Neural progenitor cell (in vitro differentiated cells): ENCODE data around the gene EPHB3. TPM values are rescaled to one million over a fixed set of nuclear protein-coding genes. Genes with fewer than 3 reads are reported as not detected.
A peak's percentile ranks its signal among the peaks of the same experiment; 100 is the strongest.

Experiments used
- DNase-seq: peaks from one replicate; pipeline ENCODE4 v3.0.0-alpha.2; 2016; ENCODE audit warnings: low spot score
- H2AFZ ChIP-seq: fragments of 200-600 bp; sonication (generic); replicated peaks from 2 replicates; pipeline ENCODE4 v1.6.1; 2016; ENCODE audit warnings: antibody characterized with exemption
- H3F3A ChIP-seq: fragments of 200-600 bp; sonication (generic); 2 replicates; pipeline ENCODE4 v1.6.1; 2016; ENCODE audit warnings: antibody characterized with exemption, low read depth
- H3K27ac ChIP-seq: fragments of 200-600 bp; sonication (generic); 2 replicates; pipeline ENCODE4 v1.5.1; 2016; ENCODE audit warnings: mild to moderate bottlenecking
- H3K27me3 ChIP-seq: fragments of 200-600 bp; sonication (generic); 2 replicates; pipeline ENCODE4 v1.6.1; 2016; ENCODE audit warnings: mild to moderate bottlenecking, moderate library complexity
- H3K36me3 ChIP-seq: fragments of 200-600 bp; sonication (generic); 2 replicates; pipeline ENCODE4 v1.5.1; 2016
- H3K4me1 ChIP-seq: fragments of 200-600 bp; sonication (generic); 2 replicates; pipeline ENCODE4 v1.6.1; 2016; ENCODE audit warnings: mixed run types
- H3K4me2 ChIP-seq: fragments of 200-600 bp; sonication (generic); 2 replicates; pipeline ENCODE4 v1.6.1; 2016
- H3K4me3 ChIP-seq: fragments of 200-600 bp; sonication (generic); 2 replicates; pipeline ENCODE4 v1.5.1; 2016
- H3K79me2 ChIP-seq: fragments of 200-600 bp; sonication (generic); 2 replicates; pipeline ENCODE4 v1.6.1; 2016; ENCODE audit warnings: low read depth
- H3K9ac ChIP-seq: fragments of 200-600 bp; sonication (generic); 2 replicates; pipeline ENCODE4 v1.6.1; 2016
- H3K9me3 ChIP-seq: fragments of 200-600 bp; sonication (generic); 2 replicates; pipeline ENCODE4 v1.5.1; 2016; ENCODE audit warnings: low read depth
- H4K20me1 ChIP-seq: fragments of 200-600 bp; sonication (generic); 2 replicates; pipeline ENCODE4 v1.6.1; 2016; ENCODE audit warnings: low read depth
- H3K27ac Mint-ChIP-seq: 3 replicates; pipeline ENCODE4 v1.8.0; 2021; ENCODE audit warnings: mixed read lengths
- H3K27me3 Mint-ChIP-seq: 2 replicates; pipeline ENCODE4 v1.8.0; 2022; ENCODE audit warnings: low read depth, mild to moderate bottlenecking, inconsistent platforms, moderate library complexity, mixed read lengths; ENCODE audit not compliant: insufficient read depth
- H3K36me3 Mint-ChIP-seq: 3 replicates; pipeline ENCODE4 v1.8.0; 2021; ENCODE audit warnings: mixed read lengths
- H3K4me1 Mint-ChIP-seq: 3 replicates; pipeline ENCODE4 v1.8.0; 2021; ENCODE audit warnings: mixed read lengths
- H3K4me3 Mint-ChIP-seq: 3 replicates; pipeline ENCODE4 v1.8.0; 2021; ENCODE audit warnings: mild to moderate bottlenecking, moderate library complexity, mixed read lengths
- H3K9me3 Mint-ChIP-seq: 3 replicates; pipeline ENCODE4 v1.8.0; 2020; ENCODE audit warnings: mixed read lengths
- CTCF ChIP-seq: fragments of 200-600 bp; sonication (generic); IDR thresholded peaks from 2 replicates; pipeline ENCODE4 v1.5.1; 2017; ENCODE audit warnings: antibody characterized with exemption, mild to moderate bottlenecking
- EZH2 ChIP-seq: fragments of 200-600 bp; sonication (generic); IDR thresholded peaks from 2 replicates; pipeline ENCODE4 v1.6.1; 2017; ENCODE audit warnings: antibody characterized with exemption, mild to moderate bottlenecking, moderate library complexity
- EZH2phosphoT487 ChIP-seq: fragments of 200-600 bp; sonication (generic); IDR thresholded peaks from 2 replicates; pipeline ENCODE4 v1.6.1; 2017; ENCODE audit warnings: antibody characterized with exemption
- total RNA-seq: library from RNA; depleted of rRNA; stranded (reverse); fragments of >200 nt; gene quantifications from 2 replicates; pipeline ENCODE4 v1.2.3, GENCODE V29; 2015; ENCODE audit warnings: low replicate concordance

EPHB3 gene
- total RNA-seq, 1 donor from 2014 or later, result 2.3 TPM

GRCh38 chr3:184525337-184526087, 36.1 kb upstream of the EPHB3 start:
- H3K36me3 ChIP-seq, result no peaks in the 10 kb centered on the region
- H3K79me2 ChIP-seq, result no peaks in the 10 kb centered on the region
- peak overlapping the region; percentile 88 for H2AFZ ChIP-seq
- peaks cover 6% of the 10 kb centered on the region for H3K4me1 ChIP-seq
- Mint-ChIP-seq H3K4me1 (peaks cover 6% of the 10 kb centered on the region), H3K9me3 (no peaks in the 10 kb centered on the region), H3K27ac (no peak overlapping the region), H3K4me3 (peak overlapping the region; percentile 79), H3K27me3 (peaks cover 60% of the 10 kb centered on the region), H3K36me3 (no peaks in the 10 kb centered on the region)
- no peaks in the 10 kb centered on the region for H4K20me1 ChIP-seq
- no peaks in the 10 kb centered on the region for H3K9me3 ChIP-seq
- H3K4me3 ChIP-seq, result peak overlapping the region; percentile 63
- TF ChIP-seq EZH2 (no peak), CTCF (no peak), EZH2phosphoT487 (no peak)
- H3K9ac ChIP-seq, result no peak overlapping the region
- H3K4me2 ChIP-seq, result peak overlapping the region; percentile 83
- peaks cover 42% of the 10 kb centered on the region for H3F3A ChIP-seq
- peak; percentile 65 for DNase-seq
- H3K27ac ChIP-seq, result no peak overlapping the region
- peaks cover 27% of the 10 kb centered on the region for H3K27me3 ChIP-seq

GRCh38 chr3:184526088-184526433, 35.5 kb upstream of the EPHB3 start:
- H3K4me3 Mint-ChIP-seq, result peak overlapping the region; percentile 76
- no peaks in the 10 kb centered on the region for H3K36me3 Mint-ChIP-seq
- Histone ChIP-seq H3K9ac (no peak overlapping the region), H3K4me3 (peak overlapping the region; percentile 63), H3K79me2 (no peaks in the 10 kb centered on the region), H3F3A (peaks cover 42% of the 10 kb centered on the region), H3K27ac (no peak overlapping the region), H3K9me3 (no peaks in the 10 kb centered on the region), H3K27me3 (peaks cover 27% of the 10 kb centered on the region), H3K4me2 (peak overlapping the region; percentile 83), H3K36me3 (no peaks in the 10 kb centered on the region), H4K20me1 (no peaks in the 10 kb centered on the region), H3K4me1 (peaks cover 6% of the 10 kb centered on the region), H2AFZ (peak overlapping the region; percentile 88)
- TF ChIP-seq EZH2, result no peak
- no peak for TF ChIP-seq EZH2phosphoT487
- TF ChIP-seq CTCF, result peak; percentile 45
- H3K9me3 Mint-ChIP-seq, result no peaks in the 10 kb centered on the region
- peaks cover 60% of the 10 kb centered on the region for H3K27me3 Mint-ChIP-seq
- peak; percentile 65 for DNase-seq
- peaks cover 6% of the 10 kb centered on the region for H3K4me1 Mint-ChIP-seq
- H3K27ac Mint-ChIP-seq, result no peak overlapping the region

GRCh38 chr3:184531626-184532280, 29.8 kb upstream of the EPHB3 start:
- no peak overlapping the region for H3K27ac Mint-ChIP-seq
- Histone ChIP-seq H3K9me3 (no peaks in the 10 kb centered on the region), H3K27ac (no peak overlapping the region), H2AFZ (no peak overlapping the region), H3K9ac (no peak overlapping the region), H3F3A (peaks cover 3% of the 10 kb centered on the region), H3K79me2 (no peaks in the 10 kb centered on the region), H3K4me3 (no peak overlapping the region), H3K4me1 (no peaks in the 10 kb centered on the region), H4K20me1 (no peaks in the 10 kb centered on the region), H3K36me3 (no peaks in the 10 kb centered on the region), H3K4me2 (no peak overlapping the region), H3K27me3 (peaks cover 2% of the 10 kb centered on the region)
- TF ChIP-seq CTCF (no peak), EZH2phosphoT487 (no peak), EZH2 (no peak)
- H3K27me3 Mint-ChIP-seq, result peaks cover 27% of the 10 kb centered on the region
- H3K36me3 Mint-ChIP-seq, result no peaks in the 10 kb centered on the region
- H3K4me3 Mint-ChIP-seq, result no peak overlapping the region
- no peaks in the 10 kb centered on the region for H3K4me1 Mint-ChIP-seq
- H3K9me3 Mint-ChIP-seq, result no peaks in the 10 kb centered on the region
- DNase-seq, result no peak
